ENCODE data around the gene OR8S1.

OR8S1 gene

DNA sequence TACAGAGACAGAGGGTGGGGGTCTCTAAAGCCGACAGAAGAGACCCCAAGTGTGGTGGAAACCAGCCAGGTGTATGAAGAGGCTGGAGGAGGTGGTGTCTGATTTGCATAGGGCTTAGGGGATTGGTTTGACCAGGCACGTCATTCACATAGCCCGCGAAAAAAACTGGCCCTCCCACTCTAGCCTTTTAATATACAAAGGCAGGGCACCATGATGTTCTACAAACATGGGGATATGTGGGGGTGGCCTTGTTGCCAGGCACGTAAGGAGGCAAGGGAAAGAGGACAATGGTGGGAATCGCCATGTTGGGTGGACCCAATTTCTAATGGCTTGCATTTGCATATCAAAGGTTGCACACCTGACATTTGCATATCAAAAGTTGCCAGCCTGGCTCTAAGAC, 31.2 kb downstream of the OR8S1 start:
- no peak for DNase-seq (ENCODE audit: low read depth in 2 of 2)

DNA sequence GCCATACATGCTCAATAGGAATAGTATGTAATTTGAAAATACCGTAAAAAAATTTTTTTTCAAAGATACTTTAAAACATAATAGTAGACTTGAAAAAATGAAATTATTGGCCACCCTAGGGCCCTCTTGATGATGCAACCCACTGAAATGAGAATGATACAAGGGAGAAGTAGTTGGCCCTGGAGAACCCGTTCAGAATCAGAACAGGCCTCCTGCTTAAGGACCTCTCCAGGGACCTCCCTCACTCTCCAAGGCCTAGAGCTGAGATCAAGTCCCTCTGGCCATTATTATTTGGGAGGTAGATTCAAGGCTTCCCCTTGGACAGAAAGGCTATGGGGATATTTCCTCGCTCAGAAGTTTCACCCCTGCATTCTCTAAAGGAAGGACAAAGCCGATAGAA, 32.5 kb downstream of the OR8S1 start:
- DNase-seq (ENCODE audit: low read depth in 2 of 2) = no peak

DNA sequence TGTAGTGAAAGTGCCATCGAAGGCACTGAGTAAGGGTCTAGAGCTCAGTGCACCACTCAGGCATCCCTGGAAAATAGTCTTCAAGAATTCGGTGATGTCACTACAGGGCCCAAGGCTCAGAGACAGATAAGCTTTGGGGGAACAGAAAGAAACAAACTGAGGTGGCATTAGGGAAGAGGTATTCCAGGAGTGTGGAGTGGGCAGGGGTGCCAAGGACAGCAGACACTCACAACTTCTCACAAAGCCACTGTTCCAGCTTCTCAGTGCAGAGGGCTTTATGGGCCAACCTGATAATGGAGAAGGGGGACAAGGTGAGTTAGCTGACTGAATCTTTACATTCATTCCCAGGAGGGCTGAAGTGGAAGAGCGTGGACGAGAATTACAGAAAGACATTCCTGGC, 42.3 kb downstream of the OR8S1 start:
- no peak for DNase-seq (ENCODE audit: low read depth in 2 of 2)

DNA sequence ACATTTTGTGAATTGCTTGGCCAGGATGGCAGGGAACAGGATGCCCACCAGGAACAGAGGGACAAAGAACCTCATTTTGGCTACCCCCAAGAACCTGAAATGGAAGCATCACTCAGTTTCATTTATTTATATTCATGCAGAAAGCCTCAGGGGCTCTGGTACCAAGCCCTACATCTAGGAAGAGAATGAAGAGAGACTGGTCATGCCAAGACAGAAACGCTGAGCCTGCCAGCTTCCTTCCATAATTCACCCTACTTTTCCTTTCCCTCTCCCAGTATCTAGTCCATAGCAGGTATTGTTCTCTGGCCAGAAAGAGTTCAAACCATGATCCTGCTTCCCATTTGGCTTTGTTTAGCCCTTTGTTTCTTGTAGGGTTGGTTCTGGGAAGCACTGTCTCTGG, 44.5 kb downstream of the OR8S1 start, which contains the start of gene LALBA:
Gene LALBA (minus strand): TSS at position 101 of the 400 bp plus-strand sequence. CDS start 26 bp downstream, at position 75.
- no peak for DNase-seq (ENCODE audit: low read depth in 2 of 2)

DNA sequence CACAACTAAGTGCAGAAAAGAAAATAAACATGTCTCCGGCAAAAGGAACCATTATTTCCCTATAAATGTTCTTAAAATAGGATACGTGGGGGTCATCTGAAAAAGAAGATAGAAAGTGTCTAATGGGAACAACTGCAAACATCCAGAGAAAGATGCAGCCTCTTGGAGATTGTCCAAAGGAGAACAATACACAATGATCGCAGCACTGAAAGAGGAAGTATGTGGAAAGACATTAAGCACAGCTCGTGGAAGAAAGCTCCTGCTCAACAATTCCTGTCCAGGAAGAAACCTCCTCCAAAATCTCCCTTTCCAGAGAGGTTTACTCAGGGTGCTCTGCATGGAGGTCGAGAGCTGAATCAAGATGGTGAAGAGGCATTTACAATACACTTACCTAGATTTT, 46.9 kb downstream of the OR8S1 start:
- DNase-seq (ENCODE audit: low read depth in 2 of 2) = no peak

Measured in fibroblast of skin of left quadriceps (primary cell).